OCI-LY7 (cell line): ENCODE measurements around the gene NPB.

Source experiments
- CTCF ChIP-seq: fragments of 200-600 bp; sonication (generic); conservative IDR thresholded peaks from 2 replicates; pipeline ENCODE4 v1.5.1; 2014; ENCODE audit warnings: mild to moderate bottlenecking, antibody characterized with exemption, low read length, moderate library complexity, mixed read lengths
- EZH2phosphoT487 ChIP-seq: fragments of 200-600 bp; sonication (generic); IDR thresholded peaks from 2 replicates; pipeline ENCODE4 v1.6.1; 2018; ENCODE audit warnings: low read depth, borderline replicate concordance, mild to moderate bottlenecking, mixed run types, antibody characterized with exemption, low read length, moderate library complexity, mixed read lengths

GRCh38 chr17:81935709-81936084 lies 33.7 kb downstream of the NPB start:
- no peak for TF ChIP-seq CTCF
- no peak for TF ChIP-seq EZH2phosphoT487
